HepG2 (cell line): ENCODE results near the gene HSD3B7. TPM values are rescaled to one million over a fixed set of nuclear protein-coding genes. Genes with fewer than 3 reads are reported as not detected.

ENCODE experiments used
- PRDM10 ChIP-seq: sonication (generic); formaldehyde crosslinking; IDR thresholded peaks from 2 replicates; pipeline ENCODE4 v1.4.0; 2020; ENCODE audit warnings: low read depth, missing genetic modification reagents
- STAT6 ChIP-seq: sonication (generic); formaldehyde crosslinking; IDR thresholded peaks from 2 replicates; pipeline ENCODE4 v1.4.0; 2020; ENCODE audit warnings: missing genetic modification reagents, mild to moderate bottlenecking, borderline replicate concordance
- ZBTB46 ChIP-seq: sonication (generic); formaldehyde crosslinking; IDR thresholded peaks from 2 replicates; pipeline ENCODE4 v1.4.0; 2020; ENCODE audit warnings: mild to moderate bottlenecking, missing genetic modification reagents, borderline replicate concordance
- ZFP90 ChIP-seq: sonication (generic); formaldehyde crosslinking; IDR thresholded peaks from 2 replicates; pipeline ENCODE4 v1.8.0; 2022; ENCODE audit warnings: missing genetic modification reagents, mild to moderate bottlenecking, inconsistent platforms, borderline replicate concordance
- ZMYM3 ChIP-seq: sonication (generic); formaldehyde crosslinking; IDR thresholded peaks from 2 replicates; pipeline ENCODE4 v1.5.1; 2020; ENCODE audit warnings: mild to moderate bottlenecking, missing genetic modification reagents
- ZNF431 ChIP-seq: sonication (generic); formaldehyde crosslinking; IDR thresholded peaks from 2 replicates; pipeline ENCODE4 v1.9.0; 2022; ENCODE audit warnings: missing genetic modification reagents, low read depth, mild to moderate bottlenecking, borderline replicate concordance
- polyA plus RNA-seq, 8 experiments: library from polyadenylated mRNA; depleted of rRNA in 3 of 8; stranded (reverse) in 7 of 8; unstranded in 1 of 8; fragments of >200 nt; fragmentation: Illumina TruSeq in 4 of 8; extraction: Trizol in 4 of 8; gene quantifications; 2 replicates each; pipeline versions ENCODE4 v1.2.1 to v1.2.3, GENCODE V29; 2011 to 2016; ENCODE audit warnings: low read depth in 4 of 8, missing spikeins in 1 of 8, mixed read lengths in 1 of 8; ENCODE audit not compliant: insufficient read depth in 1 of 8
- total RNA-seq, 5 experiments: library from RNA; depleted of rRNA; stranded (reverse); fragments of >200 nt; fragmentation: Illumina TruSeq; extraction: Trizol; gene quantifications; 2 replicates each; pipeline ENCODE4 v1.2.3, GENCODE V29; 2016; ENCODE audit warnings: low read depth in 1 of 5

The HSD3B7 gene
- total and polyA plus RNA-seq, 2 of the 13 experiments (the other 11 are each of a cell fraction or from before 2014, with no cell fraction given): 32.9 to 69.7 TPM

- TF ChIP-seq ZNF431 (CRISPR knock-in tag) (no peak), PRDM10 (0 out of 2 replicates have a peak, but pooled peaks have one; percentile 33), ZBTB46 (CRISPR knock-in tag) (0 out of 2 replicates have a peak, but pooled peaks have one; percentile 1), ZFP90 (no peak), STAT6 (CRISPR knock-in tag) (no peak), ZMYM3 (CRISPR knock-in tag) (0 out of 2 replicates have a peak, but pooled peaks have one; percentile 28)
These were observed 15.8 kb downstream of the HSD3B7 start (continued) for GRCh38 chr16:31000671-31001382.
